SK-N-MC (cell line): ENCODE data around the gene SPATS1.
"Not testable (repeated sequence)": the region's sequence is repeated elsewhere in the genome, so short reads cannot be mapped to it uniquely, and the experiment has no call there.

Experiments
- FOXP2 ChIP-seq: optimal IDR thresholded peaks from 2 replicates; pipeline ENCODE3; 2011; ENCODE audit warnings: mild to moderate bottlenecking, moderate library complexity; ENCODE audit not compliant: insufficient read depth; ENCODE audit errors: extremely low read length, control extremely low read depth
- POLR2AphosphoS5 ChIP-seq: IDR thresholded peaks from 2 replicates; pipeline ENCODE4 v1.6.1; 2012; ENCODE audit warnings: mild to moderate bottlenecking, low read depth, low read length, borderline replicate concordance

GRCh38 chr6:44350650-44350994, 8.2 kb downstream of the SPATS1 start:
- TF ChIP-seq POLR2AphosphoS5, FOXP2: not testable (repeated sequence)
